Measurements from ENCODE around the gene BTBD9.

- TF ChIP-seq CTCF (IDR thresholded peaks at IDR 0.05) (no peak), POLR2A (IDR thresholded peaks at IDR 0.05) (no peak), POLR2AphosphoS5 (IDR thresholded peaks at IDR 0.05; ENCODE audit: insufficient read depth in 1 of 2, low read depth in 1 of 2) (no peak)
Measured at GRCh38 chr6:38353310-38354036, 286.3 kb downstream of the BTBD9 start.

All from vagina (tissue), 2 donors.